GM21737 (cell line): Measurements from ENCODE around the gene HOXB8.

Experiments used
- ATAC-seq: cut with Tn5 transposase; IDR thresholded peaks from one replicate; pipeline ENCODE4 v1.9.1; 2021; ENCODE audit warnings: mild to moderate bottlenecking, moderate library complexity; ENCODE audit not compliant: unreplicated experiment

The HOXB8 gene

GRCh38 chr17:48586355-48587258 lies 28.5 kb downstream of the HOXB8 start:
- ATAC-seq = no peak

GRCh38 chr17:48584223-48584741 lies 30.8 kb downstream of the HOXB8 start:
- no peak for ATAC-seq

- no peak for ATAC-seq
Observed at GRCh38 chr17:48583708-48584222, 31.3 kb downstream of the HOXB8 start.

DNA sequence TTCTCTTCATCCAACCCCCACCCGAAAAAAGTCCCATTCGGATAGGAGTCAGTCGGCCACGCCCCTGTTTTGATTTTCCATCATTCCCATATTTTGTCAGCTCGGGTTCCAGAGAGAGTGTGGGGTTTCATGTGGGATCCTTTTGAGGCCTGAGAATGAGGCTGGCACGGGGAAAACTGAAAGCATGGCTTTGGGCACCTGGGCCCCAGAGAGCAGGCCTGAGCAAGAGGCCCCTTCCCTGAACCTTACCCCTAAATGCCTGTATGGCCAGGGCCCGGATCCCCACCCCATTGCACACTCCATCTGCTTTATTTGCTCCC lies 32.4 kb downstream of the HOXB8 start:
- ATAC-seq = no peak

DNA sequence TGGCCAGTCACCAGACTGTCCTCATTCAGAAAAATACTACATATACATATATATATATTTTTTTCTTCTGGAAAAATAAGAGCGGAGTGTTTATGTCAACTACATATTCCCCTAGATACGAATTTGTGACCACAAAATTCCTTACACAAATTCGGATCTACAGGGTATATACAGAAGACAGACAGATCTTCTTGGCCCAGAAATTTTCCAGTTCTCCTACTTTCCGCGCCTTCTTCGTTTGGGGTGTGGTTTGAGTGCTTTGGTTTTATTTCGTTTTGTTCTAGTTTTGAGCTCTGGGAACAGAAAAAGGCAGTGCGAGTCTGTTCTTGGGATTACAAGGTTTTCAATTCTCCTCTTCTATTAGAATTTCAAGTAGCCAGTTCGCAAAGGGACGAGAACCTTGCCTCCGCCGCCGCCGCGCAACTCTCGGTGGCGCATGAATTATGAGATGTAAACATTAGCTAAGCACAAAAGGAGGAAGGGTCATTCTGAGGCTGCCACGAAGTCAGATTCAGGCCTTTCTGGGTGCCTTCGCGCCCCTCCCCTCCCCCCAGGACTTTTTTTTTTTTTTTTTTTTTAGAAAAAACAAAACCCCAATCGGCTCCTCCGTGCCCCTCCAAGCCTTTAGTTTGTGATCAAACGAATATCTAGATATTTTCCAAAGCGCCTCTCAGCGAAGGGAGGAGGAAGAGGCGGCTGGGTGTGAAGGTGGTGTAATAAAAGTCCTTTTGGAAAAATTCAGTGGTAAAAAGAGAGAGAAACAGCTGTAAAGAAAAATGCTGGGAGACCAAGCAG lies 35.1 kb downstream of the HOXB8 start:
- ATAC-seq = no peak

- no peak for ATAC-seq
Observed at GRCh38 chr17:48579471-48579759, 35.7 kb downstream of the HOXB8 start.

GRCh38 chr17:48578616-48579470 lies 36.2 kb downstream of the HOXB8 start:
- ATAC-seq = no peak

DNA sequence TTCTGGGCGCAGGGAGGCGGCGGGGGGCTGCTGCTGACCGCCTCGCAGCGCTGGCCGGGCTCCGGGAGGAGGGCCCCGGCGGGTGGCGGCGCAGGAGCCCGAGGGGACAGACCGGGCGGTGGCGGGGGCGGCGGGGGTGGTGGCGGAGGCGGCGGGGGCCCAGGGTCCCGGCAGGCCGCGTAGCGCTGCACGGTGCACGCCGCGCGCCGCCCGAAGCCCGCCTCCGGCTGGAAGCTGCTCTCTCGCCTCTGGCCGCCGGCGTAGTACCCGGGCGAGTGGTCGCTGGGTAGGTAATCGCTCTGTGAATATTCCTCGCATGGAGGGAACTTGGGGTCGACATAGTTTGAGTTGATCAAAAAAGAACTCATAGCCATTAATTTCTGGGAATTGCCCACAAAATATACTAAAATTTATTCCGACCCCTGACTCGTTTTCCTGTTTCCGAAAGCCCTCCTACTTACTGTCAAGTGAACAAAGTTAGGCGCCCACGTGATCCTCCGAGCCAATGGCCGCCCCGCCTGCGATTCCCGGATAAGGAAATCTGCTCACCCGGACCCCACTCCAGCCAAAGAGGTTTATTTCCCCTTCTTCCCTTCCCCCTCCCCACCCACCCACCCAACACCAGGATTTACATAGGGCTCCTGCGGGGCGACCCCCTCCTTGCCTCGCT lies 37.0 kb downstream of the HOXB8 start, which contains the start of gene HOXB4:
Gene HOXB4, minus strand, starts transcription at position 405 of the 670 bp plus-strand sequence. Its CDS starts 31 bp downstream, at position 374.
- no peak for ATAC-seq

- no peak for ATAC-seq
Observed at GRCh38 chr17:48577330-48577945, 37.7 kb downstream of the HOXB8 start.

GRCh38 chr17:48576479-48577309 lies 38.4 kb downstream of the HOXB8 start:
- no peak for ATAC-seq

GRCh38 chr17:48575673-48576478 lies 39.2 kb downstream of the HOXB8 start:
- ATAC-seq = no peak

DNA sequence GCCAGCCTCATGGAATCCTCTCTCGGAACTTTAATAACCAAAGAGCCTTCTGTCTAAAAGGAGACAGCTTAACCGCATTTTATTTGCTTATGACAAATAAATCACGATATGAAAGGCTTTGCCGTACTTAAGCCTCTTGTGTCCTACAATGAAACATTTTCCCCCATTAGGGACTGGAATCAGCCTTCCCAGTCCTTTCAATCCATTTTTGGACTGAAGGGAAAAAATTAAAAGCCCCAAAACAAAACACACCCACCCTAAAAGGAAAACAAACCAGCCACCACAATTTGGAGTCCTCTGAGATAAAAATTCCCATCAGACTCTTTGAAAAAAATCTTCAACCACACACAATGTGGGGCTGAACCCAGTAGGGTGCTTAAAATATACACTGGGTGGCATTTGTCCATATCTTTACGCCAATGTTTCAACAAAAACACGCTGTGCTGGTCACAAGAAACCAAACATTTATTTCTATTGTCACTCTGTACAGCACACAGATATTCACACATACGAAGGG lies 40.0 kb downstream of the HOXB8 start:
- no peak for ATAC-seq

GRCh38 chr17:48574505-48575065 lies 40.5 kb downstream of the HOXB8 start:
- ATAC-seq = no peak

DNA sequence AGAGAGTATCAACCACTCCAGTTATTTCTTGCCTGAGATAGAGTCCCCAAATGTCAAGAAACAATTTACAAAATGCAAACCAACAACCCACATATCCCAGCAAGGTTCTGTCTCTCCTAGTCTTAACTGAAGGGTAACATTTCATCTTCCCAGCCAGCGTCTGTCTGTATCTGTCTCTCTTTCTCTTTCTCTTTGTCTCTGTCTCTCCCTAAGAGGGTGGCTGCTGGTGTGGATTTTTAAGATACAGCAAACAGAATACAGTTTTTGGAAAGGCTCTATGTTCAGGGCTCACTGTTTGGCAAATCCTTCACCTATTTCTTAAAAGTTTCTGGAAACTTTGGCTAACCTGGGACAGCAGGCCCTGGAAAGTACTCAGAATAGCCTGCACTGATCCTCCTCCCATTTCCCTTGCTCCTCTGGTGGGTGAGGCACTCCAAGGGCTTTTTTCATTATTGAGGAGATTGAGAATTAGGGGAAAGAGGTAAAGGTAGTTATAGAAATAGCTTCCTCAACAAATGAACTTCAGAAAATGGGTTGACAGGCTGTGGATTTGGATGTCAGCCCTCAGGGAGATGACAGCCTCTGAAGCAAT lies 43.2 kb downstream of the HOXB8 start:
- ATAC-seq = no peak

GRCh38 chr17:48571024-48571818 lies 43.9 kb downstream of the HOXB8 start:
- no peak for ATAC-seq

DNA sequence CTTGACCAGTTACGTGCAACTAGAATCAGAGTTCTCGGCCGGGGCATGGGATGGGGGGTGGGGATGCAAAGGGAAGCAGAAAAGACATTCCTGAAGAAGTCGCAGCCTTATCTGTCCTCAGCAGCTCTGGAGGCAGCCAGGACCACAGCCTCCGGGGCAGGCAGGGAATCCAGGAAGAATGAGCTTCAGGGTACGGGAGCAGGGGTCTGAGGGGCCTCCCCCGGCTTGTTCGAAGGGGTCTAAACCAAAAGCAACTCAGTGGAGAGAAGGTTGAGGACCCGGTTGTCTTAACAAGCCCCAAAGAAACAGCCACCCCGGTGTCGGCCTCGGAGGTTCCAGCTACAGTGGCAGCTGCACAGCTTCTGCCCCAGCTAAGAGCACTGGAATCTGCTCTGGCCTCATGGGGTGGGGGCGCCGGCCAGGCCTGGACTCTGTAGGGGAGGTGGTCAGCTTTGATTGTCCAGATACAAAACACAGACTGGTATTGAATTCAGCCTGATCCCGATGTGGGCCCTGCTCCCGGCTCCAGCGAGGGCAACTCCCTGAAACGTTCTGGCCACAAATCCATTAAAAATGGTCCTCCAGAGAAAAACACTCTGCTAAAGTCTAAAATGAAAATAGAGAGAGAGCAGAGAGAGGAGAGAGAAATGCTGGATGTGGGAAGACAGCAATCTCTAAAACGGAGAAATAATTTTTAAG lies 44.6 kb downstream of the HOXB8 start:
- no peak for ATAC-seq
